Fibroblast of skin of right quadriceps (primary cell): Measurements from ENCODE around the gene COL26A1.
A peak's percentile ranks its signal among the peaks of the same experiment; 100 is the strongest.
"Not testable (repeated sequence)": the region's sequence is repeated elsewhere in the genome, so short reads cannot be mapped to it uniquely, and the experiment has no call there.

ENCODE experiments used
- DNase-seq: peaks from one replicate; pipeline ENCODE4 v3.0.0-alpha.2; 2013

The COL26A1 gene

DNA sequence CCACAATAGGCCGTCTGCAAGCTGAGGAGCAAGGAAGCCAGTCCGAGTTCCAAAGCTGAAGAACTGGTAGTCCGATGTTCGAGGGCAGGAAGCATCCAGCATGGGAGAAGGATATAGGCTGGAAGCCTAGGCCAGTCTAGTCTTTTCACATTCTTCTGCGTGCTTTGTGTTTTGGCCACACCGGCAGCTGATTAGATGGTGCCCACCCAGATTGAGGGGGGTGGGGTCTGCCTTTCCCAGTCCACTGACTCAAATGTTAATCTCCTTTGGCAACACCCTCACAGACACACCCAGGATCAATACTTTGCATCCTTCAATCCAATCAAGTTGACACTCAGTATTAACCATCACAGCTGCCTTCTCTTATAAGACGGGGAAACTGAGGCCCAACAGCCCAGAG is 142.8 kb downstream of the COL26A1 start:
- DNase-seq: not testable (repeated sequence)

DNA sequence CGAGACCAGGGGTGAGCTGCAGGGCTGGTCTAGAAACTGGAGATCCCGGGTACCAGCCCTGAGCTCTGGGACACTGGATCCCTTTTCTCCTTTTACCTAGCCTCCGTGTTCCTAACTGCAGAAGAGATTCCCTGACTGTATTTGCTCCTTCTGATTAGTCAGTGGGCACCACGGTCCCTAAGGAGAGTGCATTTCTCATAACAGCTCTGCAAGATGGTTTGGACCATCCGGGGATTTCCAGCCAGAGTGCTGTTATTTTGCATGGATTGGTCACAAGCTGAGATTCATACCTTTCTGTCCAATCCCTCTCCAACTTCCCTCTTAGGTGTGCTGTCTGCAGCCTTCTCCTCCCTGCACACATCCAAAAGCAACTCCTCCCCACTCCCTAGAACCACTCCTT is 143.9 kb downstream of the COL26A1 start:
- DNase-seq: no peak

DNA sequence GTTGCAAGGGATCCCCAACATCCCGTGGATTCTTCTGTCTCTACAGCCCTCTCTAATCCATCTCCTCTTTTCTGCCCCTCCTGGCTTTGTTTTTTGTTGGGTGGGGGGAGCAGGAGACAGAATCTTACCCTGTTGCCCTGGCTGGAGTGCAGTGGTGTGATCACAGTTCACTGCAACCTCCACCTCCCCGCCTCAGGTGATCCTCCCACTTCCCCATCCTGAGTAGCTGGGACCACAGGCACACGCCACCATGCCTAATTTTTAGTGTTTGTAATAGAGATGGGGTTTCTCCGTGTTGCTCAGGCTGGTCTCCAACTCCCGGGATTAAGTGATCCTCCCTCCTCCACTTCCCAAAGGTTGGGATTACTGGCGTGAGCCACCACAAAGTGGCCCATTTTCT is 144.7 kb downstream of the COL26A1 start:
- no peak for DNase-seq

- peak; percentile 54 for DNase-seq
Measured at GRCh38 chr7:101507791-101508252, 145.1 kb downstream of the COL26A1 start.

- DNase-seq: no peak
Measured at GRCh38 chr7:101510297-101510696, 147.6 kb downstream of the COL26A1 start.

- no peak for DNase-seq
Measured at GRCh38 chr7:101511965-101512364, 149.3 kb downstream of the COL26A1 start.

- DNase-seq: no peak
Measured at GRCh38 chr7:101516851-101517250, 154.2 kb downstream of the COL26A1 start.

GRCh38 chr7:101517304-101517703 is 154.6 kb downstream of the COL26A1 start:
- no peak for DNase-seq

DNA sequence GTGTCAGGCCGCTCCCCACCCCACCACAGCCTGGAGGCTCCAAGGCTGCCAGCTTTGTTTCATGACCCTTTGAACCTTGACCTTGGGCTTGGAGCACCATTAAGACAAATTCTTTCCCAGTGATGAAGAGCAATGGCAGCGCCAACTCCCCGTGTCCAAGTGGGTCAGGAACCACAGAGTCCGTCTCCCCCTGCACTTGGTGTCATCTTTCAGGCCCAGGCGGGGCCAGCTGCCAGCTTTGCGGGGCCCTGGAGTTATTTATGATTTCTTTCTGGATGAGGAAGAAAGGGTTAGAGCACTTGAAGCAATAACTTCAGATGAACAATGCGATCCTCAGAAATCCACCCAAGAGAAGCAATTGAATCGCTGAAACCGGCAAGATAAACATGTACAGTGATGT is 155.7 kb downstream of the COL26A1 start:
- DNase-seq: peak; percentile 28

DNA sequence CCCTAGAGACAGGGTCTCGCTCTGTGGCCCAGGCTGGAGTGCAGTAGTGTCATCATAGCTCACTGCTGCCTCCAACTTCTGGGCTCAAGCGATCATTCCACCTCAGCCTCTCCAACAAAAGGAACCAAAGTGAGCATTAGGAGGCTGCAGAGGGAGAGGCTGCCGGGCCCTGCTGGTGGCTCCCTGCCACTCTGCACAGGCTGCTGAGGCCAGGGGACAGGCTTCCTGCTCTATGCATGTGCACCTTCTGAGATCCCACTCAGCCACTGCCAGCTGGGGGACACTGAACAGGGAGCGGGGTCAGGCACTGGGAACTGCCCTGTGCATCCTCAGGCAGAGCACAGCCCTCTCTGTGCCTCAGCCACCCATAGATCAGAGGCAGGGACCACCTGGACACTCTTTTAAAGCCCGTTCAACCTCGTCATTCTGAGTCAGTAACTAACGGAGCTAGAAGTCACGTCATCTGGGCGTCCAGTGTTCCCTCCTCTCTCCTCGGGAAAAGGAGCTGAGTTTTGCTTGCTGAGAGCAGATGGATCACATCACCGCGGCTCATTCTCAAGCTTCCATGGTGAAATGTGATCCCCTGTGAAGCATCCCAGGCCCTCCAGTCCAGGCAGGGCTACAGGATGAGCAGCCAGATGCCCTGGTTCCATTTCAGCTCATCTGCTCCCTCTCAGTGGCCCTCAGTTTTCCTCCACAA is 156.8 kb downstream of the COL26A1 start:
- DNase-seq: peak; percentile 68

- no peak for DNase-seq
Measured at GRCh38 chr7:101521430-101521925, 158.8 kb downstream of the COL26A1 start.

GRCh38 chr7:101522021-101522420 is 159.3 kb downstream of the COL26A1 start:
- DNase-seq: no peak

- DNase-seq: no peak
Measured at GRCh38 chr7:101527844-101528667, 165.4 kb downstream of the COL26A1 start.

GRCh38 chr7:101529560-101529959 is 166.9 kb downstream of the COL26A1 start:
- DNase-seq: no peak

DNA sequence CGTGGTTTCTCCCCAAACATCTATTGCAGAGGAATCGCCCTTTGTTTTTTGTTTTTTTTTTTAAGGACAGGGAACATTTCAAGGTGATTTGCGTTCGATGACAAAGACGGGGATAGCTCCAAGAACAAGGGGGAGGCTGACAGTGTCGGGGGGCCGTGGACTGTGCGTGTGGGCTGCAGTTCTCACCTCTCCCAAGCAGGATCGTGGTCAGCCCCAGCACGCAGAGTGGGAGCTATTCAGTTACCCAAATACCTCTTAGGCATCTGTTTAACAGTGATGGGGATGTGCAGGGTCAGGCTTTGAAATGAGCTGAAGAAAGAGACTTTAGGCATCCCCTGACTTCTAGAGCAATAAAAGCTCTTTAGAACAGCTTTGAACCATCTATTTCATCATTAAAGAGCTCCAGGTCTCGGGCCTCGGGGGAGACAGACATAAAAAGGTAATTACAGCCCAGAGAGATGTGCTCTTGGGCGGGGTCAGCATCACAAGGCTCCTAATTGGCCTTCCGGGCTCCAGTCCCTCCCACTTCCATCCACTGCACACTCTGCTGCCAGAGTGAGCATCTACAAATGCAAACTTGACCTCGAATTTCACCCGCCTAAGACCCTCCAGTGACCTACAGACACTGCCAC is 169.2 kb downstream of the COL26A1 start:
- no peak for DNase-seq

DNA sequence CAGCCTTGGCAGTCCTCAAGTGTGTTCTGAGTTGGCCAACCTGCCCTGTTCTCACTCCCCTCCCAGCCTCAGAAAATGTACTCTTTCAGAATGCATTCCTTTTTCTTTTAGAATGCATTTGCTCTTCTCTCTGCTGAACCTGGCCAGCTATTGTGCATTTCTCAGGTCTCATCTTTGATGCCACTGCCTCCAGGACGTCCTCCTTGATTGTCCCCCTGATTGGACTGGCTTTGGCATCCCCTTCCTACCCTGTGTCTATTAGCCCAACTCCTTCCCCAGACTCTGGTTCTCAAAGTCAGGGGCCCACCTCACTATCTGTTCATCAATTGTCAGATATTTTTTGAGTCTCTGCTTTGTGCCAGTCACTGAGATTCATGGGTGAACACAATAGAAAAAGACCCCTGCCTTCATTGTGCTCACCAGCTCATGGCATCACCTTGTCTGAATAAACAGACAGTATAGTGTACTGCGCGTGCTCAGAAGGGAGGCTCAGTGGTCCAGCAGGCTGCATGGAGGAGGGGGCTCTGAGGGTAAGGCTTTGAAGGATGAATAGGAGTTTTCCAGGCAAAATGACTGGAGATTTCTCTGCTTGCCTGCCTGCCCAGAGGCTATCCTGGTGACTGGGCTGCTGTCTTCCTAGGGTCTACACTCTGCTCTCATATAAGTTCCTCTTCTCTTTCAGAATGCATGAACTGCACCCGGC is 169.9 kb downstream of the COL26A1 start:
- DNase-seq: no peak

DNA sequence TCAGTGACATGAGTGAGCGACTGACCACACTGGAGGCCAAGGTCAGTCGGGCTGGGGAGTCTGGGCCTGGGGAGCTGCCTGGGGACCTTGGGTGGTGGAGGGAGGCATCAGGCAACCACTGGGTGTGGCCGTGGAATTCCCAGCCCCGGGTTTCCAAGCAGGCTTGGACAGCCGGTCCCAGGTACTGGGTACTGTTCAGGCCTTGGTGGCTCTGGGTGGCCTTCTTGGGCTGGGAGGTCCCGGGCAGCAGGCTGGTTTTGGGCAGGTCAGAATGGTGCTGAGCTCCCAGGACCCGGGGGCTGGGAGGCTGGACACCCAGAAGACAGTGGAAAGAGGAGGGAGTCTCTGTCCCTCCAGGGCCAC is 170.4 kb downstream of the COL26A1 start:
- DNase-seq: no peak

DNA sequence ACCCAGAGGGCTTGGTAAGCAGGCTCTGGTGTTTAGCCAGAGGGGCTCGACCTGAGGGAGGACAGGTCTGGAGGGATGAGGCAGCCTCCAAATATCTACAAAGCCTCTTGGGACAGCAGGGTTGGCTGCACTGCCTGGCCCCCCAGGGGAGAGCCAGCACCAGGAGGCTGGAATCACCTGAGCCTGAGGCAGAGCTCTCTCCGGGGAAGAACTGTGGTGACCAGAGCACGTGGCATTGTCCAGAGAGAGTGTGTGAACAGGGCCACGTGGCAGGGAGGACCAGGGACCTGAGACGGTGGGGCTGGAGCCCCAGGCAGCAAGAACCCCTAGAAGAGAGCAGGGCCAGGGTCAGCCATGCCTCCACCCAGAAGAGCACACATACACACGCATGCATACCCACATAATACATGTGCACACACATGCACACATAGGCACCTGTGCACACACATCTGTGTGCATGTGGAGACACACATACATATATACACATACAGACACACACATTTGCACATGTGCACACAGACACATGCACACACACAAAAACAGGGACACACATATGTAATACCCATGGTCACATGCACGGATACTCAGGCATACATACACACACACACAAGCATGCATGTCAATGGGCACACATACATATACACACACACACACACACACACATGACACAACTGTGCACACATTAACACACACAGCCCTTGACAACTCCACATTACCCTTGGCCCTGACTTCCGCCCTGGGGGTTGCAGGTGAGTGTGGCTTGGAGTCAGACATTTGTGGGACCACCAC is 171.5 kb downstream of the COL26A1 start:
- DNase-seq: no peak

GRCh38 chr7:101534873-101535272 is 172.2 kb downstream of the COL26A1 start:
- DNase-seq: no peak

- DNase-seq: no peak
Measured at GRCh38 chr7:101535351-101535751, 172.7 kb downstream of the COL26A1 start.

GRCh38 chr7:101536232-101536631 is 173.6 kb downstream of the COL26A1 start:
- no peak for DNase-seq

DNA sequence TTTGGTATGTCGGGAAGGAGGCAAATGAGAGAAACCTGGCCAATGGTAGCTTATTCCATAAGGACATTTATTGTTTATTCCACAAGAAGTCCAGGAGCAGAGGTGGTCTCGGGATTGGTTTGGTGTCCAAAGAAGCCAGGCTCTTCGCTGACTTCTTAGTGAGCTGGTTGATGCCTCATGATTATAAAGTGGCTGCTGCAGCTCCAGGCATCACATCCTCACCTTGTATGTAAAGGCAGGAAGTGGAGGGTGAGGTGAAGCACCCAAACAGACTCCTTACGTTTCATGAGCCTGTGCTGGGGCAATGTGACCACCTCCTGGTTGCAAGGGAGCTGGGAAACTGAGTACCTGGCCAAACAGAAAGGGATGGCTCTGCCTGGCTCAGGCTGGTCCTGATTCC is 174.0 kb downstream of the COL26A1 start:
- DNase-seq: no peak
